NCI-H446 treated with DMSO at 0.1 percent for 48 hours (cell line): ENCODE measurements around the gene PSMG1.
"Not testable (repeated sequence)": the region's sequence is repeated elsewhere in the genome, so short reads cannot be mapped to it uniquely, and the experiment has no call there.

Experiments used
- DNase-seq: peaks from one replicate; lab custom pipeline; 2025; lab: John Stamatoyannopoulos, UW

Gene PSMG1, protein sequence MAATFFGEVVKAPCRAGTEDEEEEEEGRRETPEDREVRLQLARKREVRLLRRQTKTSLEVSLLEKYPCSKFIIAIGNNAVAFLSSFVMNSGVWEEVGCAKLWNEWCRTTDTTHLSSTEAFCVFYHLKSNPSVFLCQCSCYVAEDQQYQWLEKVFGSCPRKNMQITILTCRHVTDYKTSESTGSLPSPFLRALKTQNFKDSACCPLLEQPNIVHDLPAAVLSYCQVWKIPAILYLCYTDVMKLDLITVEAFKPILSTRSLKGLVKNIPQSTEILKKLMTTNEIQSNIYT

GRCh38 chr21:39183272-39184049 is at the start of gene PSMG1:
Gene PSMG1, minus strand, starts transcription at chr21:39183451. Its CDS starts 66 bp downstream, at chr21:39183385.
- DNase-seq: peak; percentile 85

GRCh38 chr21:39232861-39233291 is 49.6 kb upstream of the PSMG1 start:
- DNase-seq: no peak

DNA sequence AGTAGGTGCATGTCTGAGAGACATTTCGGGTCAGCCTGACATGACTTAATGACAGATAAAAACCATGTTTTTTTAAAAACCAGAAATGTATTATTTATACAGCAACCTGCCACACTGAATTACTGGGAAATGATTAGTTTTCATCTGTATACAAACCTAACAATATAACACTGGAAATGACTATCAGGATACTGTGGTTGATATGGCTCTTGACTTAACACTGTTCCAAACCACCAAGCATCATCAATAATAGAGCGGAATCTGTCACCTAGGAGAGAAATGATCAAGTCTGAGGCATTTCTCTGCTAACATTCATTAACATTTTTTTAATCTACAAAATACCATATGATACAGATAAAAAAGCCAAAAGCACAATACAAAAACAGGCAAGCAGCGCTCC is 41.7 kb upstream of the PSMG1 start:
- no peak for DNase-seq

DNA sequence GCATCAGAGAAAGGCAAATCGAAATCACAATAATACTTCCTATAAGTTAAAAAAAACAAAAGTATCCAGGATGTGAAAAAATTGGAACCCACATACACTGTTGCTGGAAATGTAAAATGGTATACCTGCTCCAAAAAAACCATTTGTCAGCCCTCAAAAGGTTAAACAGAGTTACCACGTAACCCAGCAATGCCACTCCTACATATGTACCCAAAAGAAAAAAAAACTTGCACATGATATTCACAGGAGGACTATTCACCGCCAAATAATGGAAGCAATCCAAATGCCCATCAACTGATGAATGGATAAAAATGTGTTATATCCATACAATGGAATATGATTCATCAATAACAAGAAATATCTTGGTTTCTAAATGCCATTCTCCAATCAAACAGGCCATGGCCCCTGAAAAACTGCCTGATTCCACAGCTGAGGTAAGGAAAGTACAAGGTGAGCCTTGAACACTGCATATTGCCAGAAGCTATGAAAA is 38.8 kb upstream of the PSMG1 start:
- DNase-seq: no peak

GRCh38 chr21:39221282-39221996 is 38.2 kb upstream of the PSMG1 start:
- DNase-seq: no peak

DNA sequence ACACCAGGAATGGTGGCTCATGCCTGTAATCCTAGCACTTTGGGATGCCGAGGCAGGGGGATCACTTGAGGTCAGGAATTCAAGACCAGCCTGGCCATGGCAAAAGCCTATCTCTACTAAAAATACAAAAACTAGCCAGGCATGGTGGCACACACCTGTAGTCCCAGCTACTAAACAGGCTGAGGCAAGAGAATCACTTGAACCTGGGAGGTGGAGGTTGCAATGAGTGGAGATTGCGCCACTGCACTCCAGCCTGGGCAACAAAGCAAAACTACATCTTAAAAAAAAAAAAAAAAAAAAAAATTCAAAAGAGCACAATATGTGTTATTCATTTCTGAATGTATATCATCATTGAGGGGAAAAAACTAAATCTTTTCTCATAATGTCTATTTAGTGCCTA is 37.6 kb upstream of the PSMG1 start:
- not testable (repeated sequence) for DNase-seq

- no peak for DNase-seq
Observed at GRCh38 chr21:39220150-39220549, 36.9 kb upstream of the PSMG1 start.

- no peak for DNase-seq
Observed at GRCh38 chr21:39218082-39218409, 34.8 kb upstream of the PSMG1 start.

DNA sequence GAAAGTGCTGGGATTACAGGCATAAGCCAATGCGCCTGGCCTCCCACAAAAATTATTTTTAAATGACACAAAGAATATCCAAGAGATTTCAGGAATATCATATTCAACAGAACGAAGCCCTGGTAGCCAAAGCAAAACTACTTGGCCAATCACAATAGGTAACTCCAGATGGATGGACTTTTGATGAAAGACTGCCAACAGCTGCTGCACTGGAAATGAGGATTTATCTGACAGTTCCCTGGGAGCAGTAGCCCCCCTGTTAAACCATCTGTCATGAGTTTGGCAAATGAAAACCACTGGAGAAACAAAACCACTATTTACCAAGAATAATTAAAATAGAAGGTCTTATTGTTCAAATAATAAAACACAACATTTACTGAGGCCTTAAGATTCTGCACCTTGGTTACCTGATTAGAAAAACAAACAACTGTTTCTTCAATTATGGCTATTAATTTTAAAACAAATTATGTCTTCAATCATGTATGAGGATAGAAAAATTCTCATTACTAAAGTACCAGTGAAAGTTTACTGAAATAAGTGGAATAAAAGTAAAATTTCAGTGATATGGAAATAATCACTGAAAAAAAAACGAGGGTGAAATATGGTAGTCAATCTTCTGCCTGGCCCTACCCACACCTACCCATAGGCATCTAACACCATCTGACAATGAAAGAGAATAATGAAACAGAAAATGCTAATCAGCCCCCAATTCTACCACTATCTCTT is 34.3 kb upstream of the PSMG1 start:
- DNase-seq: peak; percentile 82

DNA sequence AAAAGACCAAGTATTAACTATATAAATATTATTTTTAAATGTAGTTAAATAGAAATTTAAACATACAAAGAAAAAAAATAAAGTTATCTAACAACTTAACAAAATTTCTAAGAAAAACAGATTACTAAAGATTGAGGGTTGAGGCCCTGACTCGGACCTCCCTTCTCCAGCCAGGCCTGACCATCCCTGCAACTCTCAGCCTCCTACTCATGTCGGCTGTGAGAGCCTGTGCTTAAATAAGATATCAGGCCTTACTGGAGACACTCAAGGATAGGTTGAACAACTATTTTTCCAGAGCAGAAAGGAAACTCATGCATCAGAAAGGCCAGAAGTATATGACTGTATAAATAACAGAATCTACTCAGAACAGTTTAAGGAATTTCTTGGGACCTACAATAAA is 33.0 kb upstream of the PSMG1 start:
- no peak for DNase-seq

DNA sequence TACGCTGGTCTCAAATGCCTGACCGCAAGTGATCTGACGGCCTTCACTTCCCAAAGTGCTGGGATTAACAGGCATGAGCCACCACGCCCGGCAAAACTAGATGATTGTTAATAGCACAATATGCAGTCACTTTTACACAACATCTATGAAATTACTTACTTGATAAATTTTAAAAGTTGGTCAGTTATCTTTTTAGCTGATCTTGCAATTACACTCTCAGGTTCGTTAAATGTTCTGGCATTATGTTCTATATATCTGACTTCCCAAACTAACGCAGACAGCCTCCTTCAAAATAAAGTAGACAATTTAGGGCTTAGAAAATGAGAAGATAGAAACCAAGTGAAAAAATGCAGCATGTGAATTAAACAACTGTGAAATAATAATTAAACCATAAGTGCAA is 31.8 kb upstream of the PSMG1 start:
- DNase-seq: no peak

GRCh38 chr21:39209334-39209688 is 26.1 kb upstream of the PSMG1 start:
- DNase-seq: no peak

DNA sequence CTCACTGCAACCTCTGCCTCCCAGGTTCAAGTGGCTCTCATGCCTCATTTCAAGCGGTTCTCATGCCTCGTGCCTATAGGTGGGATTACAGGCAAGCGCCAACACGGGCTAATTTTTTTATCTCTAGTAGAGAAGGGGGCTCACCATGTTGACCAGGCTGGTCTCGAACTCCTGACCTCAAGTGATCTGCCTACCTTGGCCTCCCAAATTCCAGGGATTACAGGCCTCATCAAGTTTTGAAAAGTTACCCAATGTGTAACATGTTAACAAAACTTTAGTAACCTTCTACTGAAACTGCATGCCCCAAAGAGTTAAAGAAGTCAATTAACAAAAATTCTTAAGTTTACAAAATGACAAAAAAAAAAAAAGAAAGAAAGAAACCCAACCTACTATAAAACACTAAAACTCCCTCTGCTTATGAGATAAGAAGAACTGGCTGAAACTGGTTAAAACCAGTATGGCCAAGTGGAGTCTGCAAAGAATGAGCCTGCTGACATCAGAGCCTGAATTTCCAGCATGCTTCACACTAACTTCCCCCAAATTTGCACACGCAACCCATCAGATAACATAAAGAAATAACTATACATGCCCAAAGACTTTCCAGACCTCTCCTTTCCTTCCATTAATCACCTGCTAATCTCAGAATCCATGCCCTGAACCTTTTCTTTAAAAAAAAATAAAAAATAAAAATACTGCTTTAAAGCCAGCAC is 25.5 kb upstream of the PSMG1 start:
- no peak for DNase-seq

DNA sequence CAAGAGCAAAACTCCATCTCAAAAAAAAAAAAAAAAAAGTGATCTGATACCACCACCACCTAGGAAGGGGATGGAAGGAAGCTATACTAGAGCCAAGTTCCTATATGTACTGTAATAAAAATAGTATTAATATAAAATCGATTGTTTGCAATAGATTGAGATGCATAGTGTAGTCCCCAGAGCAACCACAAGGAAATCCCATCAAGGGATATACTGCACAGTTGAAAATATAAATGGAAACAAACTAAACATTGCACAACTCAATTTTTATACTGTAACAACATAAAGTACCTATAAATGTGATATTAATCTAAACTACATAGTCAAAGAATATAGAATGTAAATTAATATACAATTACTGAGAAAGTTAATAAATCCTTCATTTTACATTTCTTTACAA is 20.9 kb upstream of the PSMG1 start:
- no peak for DNase-seq

- no peak for DNase-seq
Observed at GRCh38 chr21:39198800-39199199, 15.5 kb upstream of the PSMG1 start.

DNA sequence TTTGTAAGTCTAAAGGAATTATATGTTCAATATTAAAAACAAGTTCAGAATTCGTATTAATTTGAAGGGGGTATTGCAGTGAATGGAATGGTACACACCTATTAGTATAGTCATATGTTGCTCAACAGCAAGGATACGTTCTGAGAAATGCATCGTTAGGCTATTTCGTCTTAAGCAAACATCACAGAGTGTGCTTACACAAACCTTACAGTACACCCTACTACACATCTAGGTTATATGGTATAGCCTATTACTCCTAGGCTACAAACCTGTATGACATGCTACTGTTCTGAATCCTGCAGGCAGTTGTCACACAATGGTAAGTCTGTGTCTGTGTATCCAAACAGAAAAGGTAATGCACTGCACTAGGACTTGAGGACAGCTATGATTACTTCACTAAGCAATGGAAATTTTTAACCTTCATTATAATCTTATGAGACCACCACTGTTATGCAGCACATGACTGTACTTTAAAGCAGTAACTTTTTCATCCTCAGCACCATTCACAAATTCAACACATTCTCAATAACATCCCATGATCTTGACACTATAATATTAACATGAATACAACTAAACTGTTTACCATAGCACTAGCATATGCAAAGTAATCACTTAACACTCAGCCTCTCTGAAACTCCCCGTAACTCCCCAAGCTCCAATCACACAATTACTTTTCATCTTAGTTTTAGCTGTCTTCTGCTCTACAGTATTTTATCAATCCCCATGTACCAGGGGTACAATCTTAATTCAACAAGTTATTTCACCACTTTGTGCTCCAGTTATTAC is 14.4 kb upstream of the PSMG1 start:
- DNase-seq: no peak

DNA sequence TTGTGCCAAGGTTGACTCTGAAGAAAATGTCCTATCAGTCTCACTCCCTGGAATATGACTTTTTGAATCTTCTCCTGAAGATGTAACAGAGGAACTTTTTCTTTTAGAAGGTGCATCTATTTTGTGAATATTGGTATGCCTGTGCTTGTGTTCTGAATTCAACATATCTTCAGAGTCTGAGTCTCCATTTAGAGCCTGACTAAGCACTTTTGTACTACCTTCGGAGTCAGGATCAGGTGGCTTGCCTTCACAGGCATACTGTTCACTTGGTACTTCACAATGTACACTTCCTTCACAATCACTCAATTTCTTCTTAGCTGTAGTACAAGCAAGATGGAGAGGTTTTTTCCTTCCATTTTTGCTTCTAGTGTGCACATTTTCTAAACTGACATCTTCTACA is 13.6 kb upstream of the PSMG1 start:
- no peak for DNase-seq

GRCh38 chr21:39196310-39196709 is 13.1 kb upstream of the PSMG1 start:
- no peak for DNase-seq

GRCh38 chr21:39193380-39193779 is 10.1 kb upstream of the PSMG1 start:
- no peak for DNase-seq

GRCh38 chr21:39189857-39190604 is 6.8 kb upstream of the PSMG1 start:
- DNase-seq: no peak
